Type B pancreatic cell (in vitro differentiated cells): ENCODE results near the gene GFAP. TPM values are rescaled to one million over a fixed set of nuclear protein-coding genes. Genes with fewer than 3 reads are reported as not detected.

Source experiments
- DNase-seq: peaks from one replicate; pipeline ENCODE4 v3.0.0; 2021; ENCODE audit warnings: mixed read lengths; ENCODE audit not compliant: unreplicated experiment; ENCODE audit errors: extremely low spot score
- H3K27ac Mint-ChIP-seq: 2 replicates; pipeline ENCODE4 v1.8.0; 2021; ENCODE audit warnings: mild to moderate bottlenecking, mixed read lengths
- H3K27me3 Mint-ChIP-seq: 2 replicates; pipeline ENCODE4 v1.8.0; 2021; ENCODE audit warnings: mixed read lengths
- H3K36me3 Mint-ChIP-seq: 2 replicates; pipeline ENCODE4 v1.8.0; 2021; ENCODE audit warnings: mixed read lengths
- H3K4me1 Mint-ChIP-seq: one replicate; pipeline ENCODE4 v1.8.0; 2021; ENCODE audit warnings: mixed read lengths; ENCODE audit not compliant: unreplicated experiment
- H3K4me3 Mint-ChIP-seq: 2 replicates; pipeline ENCODE4 v1.8.0; 2021; ENCODE audit warnings: mild to moderate bottlenecking, mixed read lengths
- H3K9me3 Mint-ChIP-seq: 2 replicates; pipeline ENCODE4 v1.8.0; 2021; ENCODE audit warnings: mixed read lengths
- CTCF ChIP-seq: fragments of 200-600 bp; sonication (generic); conservative IDR thresholded peaks from 2 replicates; pipeline ENCODE4 v1.5.0; 2021; ENCODE audit warnings: antibody characterized with exemption, mild to moderate bottlenecking
- total RNA-seq: library from RNA; stranded (reverse); gene quantifications from 2 replicates; pipeline ENCODE4 v1.2.1, GENCODE V29; 2021; ENCODE audit warnings: low replicate concordance

The GFAP gene
- total RNA-seq, 1 donor from 2014 or later: 0.10 TPM

- Mint-ChIP-seq H3K4me3 (no peak overlapping the region), H3K9me3 (no peaks in the 10 kb centered on the region), H3K4me1 (no peaks in the 10 kb centered on the region), H3K27ac (no peak overlapping the region), H3K36me3 (peaks cover 18% of the 10 kb centered on the region), H3K27me3 (no peaks in the 10 kb centered on the region)
- TF ChIP-seq CTCF: no peak
- DNase-seq: no peak
These were observed 18.8 kb upstream of the GFAP start for GRCh38 chr17:44933824-44934744.

- no peak overlapping the region for H3K27ac Mint-ChIP-seq
- no peak overlapping the region for H3K4me3 Mint-ChIP-seq
- no peak for TF ChIP-seq CTCF
- no peaks in the 10 kb centered on the region for H3K4me1 Mint-ChIP-seq
- DNase-seq: no peak
- no peaks in the 10 kb centered on the region for H3K27me3 Mint-ChIP-seq
- no peaks in the 10 kb centered on the region for H3K9me3 Mint-ChIP-seq
- H3K36me3 Mint-ChIP-seq: peaks cover 13% of the 10 kb centered on the region
These were observed 17.4 kb upstream of the GFAP start for GRCh38 chr17:44932787-44933097.

GRCh38 chr17:44932096-44932786, 16.9 kb upstream of the GFAP start:
- Mint-ChIP-seq H3K4me3 (no peak overlapping the region), H3K36me3 (peaks cover 11% of the 10 kb centered on the region), H3K9me3 (no peaks in the 10 kb centered on the region), H3K27ac (no peak overlapping the region), H3K27me3 (no peaks in the 10 kb centered on the region), H3K4me1 (no peaks in the 10 kb centered on the region)
- no peak for TF ChIP-seq CTCF
- no peak for DNase-seq

GRCh38 chr17:44931376-44931775, 16.1 kb upstream of the GFAP start:
- Mint-ChIP-seq H3K27me3 (no peaks in the 10 kb centered on the region), H3K9me3 (no peaks in the 10 kb centered on the region), H3K4me1 (no peaks in the 10 kb centered on the region), H3K36me3 (peaks cover 9% of the 10 kb centered on the region), H3K4me3 (no peak overlapping the region), H3K27ac (no peak overlapping the region)
- no peak for TF ChIP-seq CTCF
- no peak for DNase-seq

GRCh38 chr17:44930667-44931066, 15.4 kb upstream of the GFAP start:
- DNase-seq: no peak
- Mint-ChIP-seq H3K4me3 (no peak overlapping the region), H3K4me1 (no peaks in the 10 kb centered on the region), H3K36me3 (peaks cover 10% of the 10 kb centered on the region), H3K27ac (no peak overlapping the region), H3K27me3 (no peaks in the 10 kb centered on the region), H3K9me3 (no peaks in the 10 kb centered on the region)
- no peak for TF ChIP-seq CTCF
